K562 (cell line): ENCODE data around the gene PRSS1. TPM values are rescaled to one million over a fixed set of nuclear protein-coding genes. Genes with fewer than 3 reads are reported as not detected.

Source experiments
- ATAC-seq: fragments of 200-7000 bp; cut with Tn5 transposase; 3 replicates; pipeline ENCODE4 v1.9.1; 2020; ENCODE audit warnings: moderate library complexity
- BruUV-seq: library from RNA; stranded (reverse); fragments of 400-500 nt; replicated peaks from 2 replicates; lab custom pipeline; 2021; lab: Mats Ljungman, UMichigan
- CTCF ChIA-PET: fragments of 300-600 bp; formaldehyde crosslinking; extraction: SDS; loops from one replicate; lab custom pipeline; 2021; ENCODE audit warnings: low intra/inter-chr PET ratio; lab: Yijun Ruan, JAX
- POLR2A ChIA-PET: fragments of 300-600, 350-650 bp; sonication (Branson Sonifier 250); formaldehyde crosslinking; extraction: SDS; loops from one replicate; lab custom pipeline; 2021; ENCODE audit warnings: antibody characterized with exemption, inconsistent platforms; lab: Yijun Ruan, JAX
- DNase-seq, 4 experiments: peaks; one replicate each; pipeline versions ENCODE4 v3.0.0 to v3.0.0-alpha.2; 2011 to 2018; ENCODE audit warnings: low spot score in 3 of 4, mixed read lengths in 3 of 4; ENCODE audit errors: extremely low read depth in 1 of 4
- FAIRE-seq: peaks from 2 replicates; lab custom pipeline; 2011; peaks lifted over from hg19 to GRCh38; lab: Jason Lieb, UNC
- H2AFZ ChIP-seq: 2 replicates; pipeline ENCODE4 v1.6.0; 2011; ENCODE audit warnings: low read depth, low read length, control low read depth, inconsistent platforms
- H3K27ac ChIP-seq: fragments of 200-600 bp; 3 replicates; pipeline ENCODE4 v1.8.0; 2011; ENCODE audit warnings: low read depth, mild to moderate bottlenecking, control low read depth, inconsistent platforms, low read length, moderate library complexity, mixed read lengths; ENCODE audit errors: extremely low read depth
- H3K27me3 ChIP-seq, 2 experiments: fragments of 300-600 bp in 1 of 2; 2 replicates in 1 of 2; 3 replicates in 1 of 2; pipeline versions ENCODE4 v1.6.0 to v1.8.0; 2011; ENCODE audit warnings: inconsistent platforms in 2 of 2, low read length in 2 of 2, mild to moderate bottlenecking in 1 of 2, mixed read lengths in 1 of 2, moderate library complexity in 1 of 2; ENCODE audit not compliant: control insufficient read depth in 2 of 2, insufficient read depth in 2 of 2
- H3K36me3 ChIP-seq: fragments of 300-600 bp; 3 replicates; pipeline ENCODE4 v1.8.0; 2011; ENCODE audit warnings: mild to moderate bottlenecking, low read length, inconsistent platforms; ENCODE audit not compliant: control insufficient read depth, insufficient read depth
- H3K4me1 ChIP-seq, 2 experiments: fragments of 200-600 bp in 1 of 2; replicated peaks in 1 of 2; 2 replicates in 1 of 2; 3 replicates in 1 of 2; pipeline versions ENCODE4 v1.5.1 to v1.8.0; 2011; ENCODE audit warnings: inconsistent platforms in 2 of 2, low read length in 2 of 2, mild to moderate bottlenecking in 1 of 2, mixed read lengths in 1 of 2, moderate library complexity in 1 of 2; ENCODE audit not compliant: control insufficient read depth in 2 of 2, insufficient read depth in 2 of 2
- H3K4me2 ChIP-seq: 2 replicates; pipeline ENCODE4 v1.6.1; 2011; ENCODE audit warnings: low read length, control low read depth, inconsistent platforms, mixed read lengths; ENCODE audit not compliant: insufficient read depth
- H3K4me3 ChIP-seq: fragments of 200-600 bp; sonication (generic), shearing (Covaris generic); 2 replicates; pipeline ENCODE4 v1.5.1; 2016; ENCODE audit warnings: control low read depth, inconsistent platforms
- H3K79me2 ChIP-seq: fragments of 200-600 bp; 3 replicates; pipeline ENCODE4 v1.8.0; 2011; ENCODE audit warnings: low read length, inconsistent platforms; ENCODE audit not compliant: control insufficient read depth, insufficient read depth
- H3K9ac ChIP-seq, 2 experiments: 2 replicates each; pipeline versions ENCODE4 v1.6.0 to v1.6.1; 2011; ENCODE audit warnings: low read depth in 2 of 2, low read length in 2 of 2, control low read depth in 1 of 2, inconsistent platforms in 1 of 2, mild to moderate bottlenecking in 1 of 2, mixed read lengths in 1 of 2; ENCODE audit not compliant: insufficient read depth in 1 of 2
- H3K9me1 ChIP-seq: one replicate; pipeline ENCODE4 v1.6.0; 2011; ENCODE audit warnings: inconsistent platforms, mild to moderate bottlenecking, low read length, moderate library complexity; ENCODE audit not compliant: control insufficient read depth, insufficient read depth
- H3K9me3 ChIP-seq: replicated peaks from 2 replicates; pipeline ENCODE4 v1.5.1; 2011; ENCODE audit warnings: low read depth, low read length, inconsistent platforms; ENCODE audit not compliant: control insufficient read depth, insufficient read depth
- H4K20me1 ChIP-seq: replicated peaks from 2 replicates; pipeline ENCODE4 v1.6.1; 2011; ENCODE audit warnings: low read length, inconsistent platforms, mixed read lengths; ENCODE audit not compliant: control insufficient read depth, insufficient read depth
- FIP1L1 ChIP-seq: fragments of 200-400 bp; formaldehyde crosslinking; IDR thresholded peaks from 2 replicates; pipeline ENCODE4 v1.6.1; 2018; ENCODE audit warnings: mild to moderate bottlenecking, low read depth, low read length; ENCODE audit not compliant: poor library complexity, severe bottlenecking
- FOXM1 ChIP-seq, 2 experiments: fragments of 450-650 bp in 1 of 2; sonication (generic) in 1 of 2; formaldehyde crosslinking in 1 of 2; IDR thresholded peaks; 2 replicates each; pipeline versions ENCODE4 v1.6.1 to v1.9.0; 2017 to 2022; ENCODE audit warnings: low read depth in 2 of 2, mild to moderate bottlenecking in 2 of 2, missing genetic modification reagents in 1 of 2, moderate library complexity in 1 of 2
- FOXP4 ChIP-seq: sonication (generic); formaldehyde crosslinking; IDR thresholded peaks from 2 replicates; pipeline ENCODE4 v1.8.0; 2022; ENCODE audit warnings: mild to moderate bottlenecking, missing genetic modification reagents, borderline replicate concordance
- GTF2A2 ChIP-seq: IDR thresholded peaks from 2 replicates; pipeline ENCODE4 v1.6.1; 2016; ENCODE audit warnings: mild to moderate bottlenecking, missing genetic modification characterization, missing compliant biosample characterization
- HNRNPL ChIP-seq: fragments of 200-400 bp; formaldehyde crosslinking; IDR thresholded peaks from 2 replicates; pipeline ENCODE4 v1.6.1; 2017; ENCODE audit warnings: low read depth, mild to moderate bottlenecking, low read length
- KDM2B ChIP-seq: fragments of 250-450 bp; sonication (Bioruptor Pico); IDR thresholded peaks from 2 replicates; pipeline ENCODE4 v1.8.0; 2021; ENCODE audit warnings: mild to moderate bottlenecking, moderate library complexity
- MYC ChIP-seq, 2 experiments: fragments of 250-450 bp in 1 of 2; sonication (Bioruptor Pico) in 1 of 2; IDR thresholded peaks; 2 replicates each; pipeline versions ENCODE4 v1.5.1 to v1.6.1; 2012 to 2021; ENCODE audit warnings: low read depth in 2 of 2, borderline replicate concordance in 1 of 2, improper control_type of control experiment in 1 of 2, low read length in 1 of 2, mild to moderate bottlenecking in 1 of 2, moderate library complexity in 1 of 2
- RBM14 ChIP-seq: fragments of 200-400 bp; formaldehyde crosslinking; IDR thresholded peaks from 2 replicates; pipeline ENCODE4 v1.6.1; 2018; ENCODE audit warnings: low read depth, mild to moderate bottlenecking, low read length, moderate library complexity, borderline replicate concordance; ENCODE audit not compliant: insufficient read depth
- SIX5 ChIP-seq, 2 experiments: IDR thresholded peaks; 2 replicates each; pipeline ENCODE4 v1.6.1; 2011; ENCODE audit warnings: low read length in 2 of 2, borderline replicate concordance in 1 of 2, low read depth in 1 of 2, mild to moderate bottlenecking in 1 of 2, moderate library complexity in 1 of 2; ENCODE audit not compliant: insufficient read depth in 1 of 2
- TAL1 ChIP-seq: fragments of 450-650 bp; IDR thresholded peaks from 2 replicates; pipeline ENCODE4 v1.6.1; 2016; ENCODE audit warnings: mild to moderate bottlenecking
- TRIM25 ChIP-seq: fragments of 450-650 bp; IDR thresholded peaks from 2 replicates; pipeline ENCODE4 v1.7.0; 2016; ENCODE audit warnings: borderline replicate concordance
- ZNF124 ChIP-seq: sonication (generic); formaldehyde crosslinking; IDR thresholded peaks from 2 replicates; pipeline ENCODE4 v1.8.1; 2022; ENCODE audit warnings: missing genetic modification reagents
- ZNF280A ChIP-seq: fragments of 450-650 bp; IDR thresholded peaks from 2 replicates; pipeline ENCODE4 v1.6.1; 2018; ENCODE audit warnings: mild to moderate bottlenecking, low read depth; ENCODE audit not compliant: partially characterized antibody
- WGBS: fragments of 100-300 bp; shearing (Covaris generic); methylation state at CpG from one replicate; pipeline ENCODE4 v1.1.6; 2016; ENCODE audit warnings: low coverage, mixed read lengths; ENCODE audit not compliant: insufficient coverage; ENCODE audit errors: missing lambda C conversion rate; 5-methylcytosine and 5-hydroxymethylcytosine counted together
- in situ Hi-C: fragments of 300-500 bp; cut with MboI; formaldehyde crosslinking; loops from 4 replicates; pipeline ENCODE4 v1.15.0; 2018; ENCODE audit warnings: inconsistent platforms, mixed read lengths
- intact Hi-C: fragments of 100-400 bp; cut with micrococcal nuclease; formaldehyde crosslinking; loops from 2 replicates; pipeline ENCODE4 v1.14.2; 2022
- polyA plus RNA-seq, 8 experiments: library from polyadenylated mRNA; depleted of rRNA in 4 of 8; stranded (reverse) in 5 of 8; unstranded in 3 of 8; fragments of >200 nt; fragmentation: Nextera tagmentation in 2 of 8; fragmentation: Illumina TruSeq in 1 of 8; extraction: Ambion mirVana in 2 of 8; extraction: Trizol in 1 of 8; gene quantifications; 2 replicates each; pipeline versions ENCODE4 v1.2.1 to v1.2.3, GENCODE V29; 2011 to 2014; ENCODE audit warnings: inconsistent platforms in 1 of 8, missing spikeins in 1 of 8
- total RNA-seq, 7 experiments: library from RNA; depleted of rRNA in 6 of 7; stranded (reverse); fragments of >200 nt in 6 of 7; fragmentation: Illumina TruSeq in 2 of 7; extraction: Trizol in 2 of 7; gene quantifications; 2 replicates each; pipeline versions ENCODE4 v1.2.1 to v1.2.3, GENCODE V29; 2011 to 2021; ENCODE audit warnings: low replicate concordance in 1 of 7

Gene PRSS1
- total and polyA plus RNA-seq, 9 of the 15 experiments (the other 6 are each of a cell fraction or from before 2014, with no cell fraction given): 0.07 to 6.6 (median 0.20) TPM; not detected in 6

GRCh38 chr7:142796501-142797390 is 47.5 kb downstream of the PRSS1 start:
- POLR2A ChIA-PET: interaction anchor here (0.7 to 1.5 kb wide), 2 partner anchors 8 to 418 kb away, joined by 3 read pairs; no protein-coding TSS in a partner anchor
- no peak overlapping the region for H3K4me3 ChIP-seq
- TF ChIP-seq FIP1L1: no peak
- TF ChIP-seq FOXM1 (IDR thresholded peaks at IDR 0.05; ENCODE audit: low read depth): no peak
- 0 out of 2 replicates have a peak, but pooled peaks have one; percentile 30 for TF ChIP-seq FOXM1 (CRISPR knock-in tag; IDR thresholded peaks at IDR 0.05; ENCODE audit: low read depth)
- TF ChIP-seq ZNF124: 0 out of 2 replicates have a peak, but pooled peaks have one; percentile 43
- TF ChIP-seq MYC (IDR thresholded peaks at IDR 0.05; ENCODE audit: low read depth, low read length): no peak
- TF ChIP-seq MYC (CRISPR knock-in tag; IDR thresholded peaks at IDR 0.05; ENCODE audit: borderline replicate concordance, low read depth): no peak
- TF ChIP-seq ZNF280A: no peak
- TF ChIP-seq SIX5 (IDR thresholded peaks at IDR 0.05; ENCODE audit: borderline replicate concordance in 1 of 2, insufficient read depth in 1 of 2, low read depth in 1 of 2, low read length in 2 of 2): no peak
- 0 out of 2 replicates have a peak, but pooled peaks have one; percentile 58 for TF ChIP-seq RBM14
- no peak for TF ChIP-seq FOXP4
- TF ChIP-seq GTF2A2 (tag): no peak
- TF ChIP-seq TAL1: no peak
- TF ChIP-seq KDM2B (CRISPR knock-in tag): no peak
- TF ChIP-seq HNRNPL: no peak
- TF ChIP-seq TRIM25: no peak

More at GRCh38 chr7:142796501-142797390, 47.5 kb downstream of the PRSS1 start:
- Histone ChIP-seq H3K9ac (no peak overlapping the region), H2AFZ (no peak overlapping the region), H3K9me3 (no peaks in the 10 kb centered on the region), H3K27ac (no peak overlapping the region), H4K20me1 (no peaks in the 10 kb centered on the region), H3K9me1 (no peaks in the 10 kb centered on the region), H3K4me1 (peaks cover 0 to 10% of the 10 kb centered on the region in 2 experiments; a peak in 2 of 5 replicates), H3K27me3 (peaks cover 9 to 43% of the 10 kb centered on the region in 2 experiments), H3K4me2 (no peak overlapping the region), H3K36me3 (no peaks in the 10 kb centered on the region), H3K79me2 (no peaks in the 10 kb centered on the region; the same call in 2 of the 3 replicates)
- FAIRE-seq (no peak), DNase-seq (no peak), ATAC-seq (no peak; the same call in 1 of the 3 replicates)
- 44% methylated on average over 58 of the region's 74 CpGs for WGBS
- BruUV-seq: no TSS peak
- CTCF ChIA-PET: no interaction called here
- intact Hi-C loops (no loop called here), in situ Hi-C loops (loop anchor here (25.0 kb wide), 1 partner anchor 159 kb away; no protein-coding TSS in a partner anchor)
